ENCODE measurements around the gene GSDME. TPM values are rescaled to one million over a fixed set of nuclear protein-coding genes. Genes with fewer than 3 reads are reported as not detected.

Gene GSDME
- total RNA-seq, 1 experiment from 2014 or later, result 7.6 TPM

DNA sequence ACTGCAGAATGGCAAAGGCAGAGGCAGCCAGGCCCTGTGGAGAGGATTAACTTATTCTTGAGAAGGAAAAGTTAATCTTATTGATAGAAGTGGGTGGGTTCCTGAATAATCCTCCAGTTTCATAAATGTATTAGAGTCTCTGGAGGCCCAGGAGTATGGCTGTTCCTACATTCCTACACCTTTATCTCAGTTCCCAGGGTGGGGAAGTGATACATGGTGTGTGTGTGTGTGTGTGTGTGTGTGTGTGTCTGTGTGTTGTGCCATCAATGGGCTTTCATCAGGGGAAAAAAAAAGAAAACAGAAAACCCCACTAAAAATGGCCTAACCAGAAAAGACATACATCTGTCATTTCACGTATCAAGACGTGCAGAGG lies 22.0 kb upstream of the GSDME start (continued):
- TF ChIP-seq ZNF274 (IDR thresholded peaks at IDR 0.05; ENCODE audit: low read depth, low read length), result no peak
- TF ChIP-seq FOSL1 (IDR thresholded peaks at IDR 0.05; ENCODE audit: low read depth), result no peak
- no peak for TF ChIP-seq RAD21 (IDR thresholded peaks at IDR 0.05; ENCODE audit: low read depth)

GRCh38 chr7:24778543-24779282 lies 21.4 kb upstream of the GSDME start:
- DNase-seq (ENCODE audit: low read depth, low spot score), result no peak
- Histone ChIP-seq H3K9me2 (ENCODE audit: insufficient read depth) (no peaks in the 10 kb centered on the region), H4K20me1 (ENCODE audit: insufficient read depth) (no peaks in the 10 kb centered on the region), H3K4me3 (replicated peaks in 1 of 2; ENCODE audit: low read depth in 1 of 2, low read length in 2 of 2) (no peak overlapping the region), H2AFZ (ENCODE audit: low read depth, low read length, poor library complexity, severe bottlenecking) (no peak overlapping the region), H3K9me3 (ENCODE audit: control insufficient read depth in 1 of 2, insufficient read depth in 1 of 2, low read depth in 1 of 2, low read length in 2 of 2) (no peaks in the 10 kb centered on the region; a peak in 1 of 4 replicates), H3K9ac (ENCODE audit: low read length) (no peak overlapping the region), H3K4me2 (ENCODE audit: low read length) (no peak overlapping the region), H3K27me3 (ENCODE audit: insufficient read depth, low read length) (no peaks in the 10 kb centered on the region), H3K27ac (ENCODE audit: low read depth, low read length) (no peak overlapping the region), H3K4me1 (ENCODE audit: control insufficient read depth in 1 of 2, insufficient read depth in 2 of 2, low read length in 2 of 2) (peaks cover 6% of the 10 kb centered on the region in 2 experiments; a peak in 3 of 4 replicates), H3K36me3 (ENCODE audit: control insufficient read depth in 1 of 2, insufficient read depth in 2 of 2, low read length in 2 of 2) (no peaks in the 10 kb centered on the region), H3K79me2 (ENCODE audit: insufficient read depth, low read length) (no peaks in the 10 kb centered on the region)
- intact Hi-C loops (cut with micrococcal nuclease), result no loop called here
- RAD21 ChIA-PET (ENCODE audit: low non-redundant PET in 1 of 2, low total read pairs in 2 of 2, uncharacterized antibody in 2 of 2, unreplicated experiment in 2 of 2), result no interaction called here
- CTCF ChIA-PET, result no interaction called here
- ATAC-seq, result no peak
- POLR2A ChIA-PET, result interaction anchor here (0.7 kb wide), 1 partner anchor 126 kb away, joined by 3 read pairs; no protein-coding TSS in a partner anchor
- no TSS peak for BruUV-seq (replicated peaks)
- no peak for TF ChIP-seq CEBPB (IDR thresholded peaks at IDR 0.05; ENCODE audit: low read depth)
- no peak for TF ChIP-seq ATF3 (IDR thresholded peaks at IDR 0.05)
- no peak for TF ChIP-seq SIN3A (IDR thresholded peaks at IDR 0.05; ENCODE audit: low read depth)
- TF ChIP-seq SRF (IDR thresholded peaks at IDR 0.05; ENCODE audit: low read depth), result no peak

DNA sequence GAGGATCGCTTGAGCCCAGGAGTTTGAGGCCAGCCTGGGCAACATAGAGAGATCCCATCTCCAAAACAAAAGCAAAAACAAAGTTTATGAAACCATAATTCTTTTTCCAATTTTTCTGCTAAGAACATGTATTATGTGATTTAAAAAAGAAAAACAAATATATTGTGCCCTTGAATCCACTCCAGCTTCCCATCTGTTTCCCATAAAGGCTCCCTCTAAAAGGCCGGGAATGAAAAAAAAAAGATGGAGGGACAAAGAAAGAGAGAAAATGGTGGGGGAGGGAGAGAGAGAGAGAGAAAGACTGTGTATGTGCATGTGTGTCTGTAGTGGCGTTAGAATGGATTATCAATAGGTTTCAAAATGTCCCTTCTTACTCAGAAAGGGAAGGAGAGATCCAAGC lies 20.5 kb upstream of the GSDME start:
- no peaks in the 10 kb centered on the region for H3K9me3 ChIP-seq (ENCODE audit: control insufficient read depth in 1 of 2, insufficient read depth in 1 of 2, low read depth in 1 of 2, low read length in 2 of 2)
- no peaks in the 10 kb centered on the region for H4K20me1 ChIP-seq (ENCODE audit: insufficient read depth)
- no peak overlapping the region for H3K4me3 ChIP-seq (replicated peaks in 1 of 2; ENCODE audit: low read depth in 1 of 2, low read length in 2 of 2)
- H3K27ac ChIP-seq (ENCODE audit: low read depth, low read length), result no peak overlapping the region
- DNase-seq (ENCODE audit: low read depth, low spot score) (no peak), ATAC-seq (no peak)
- no peaks in the 10 kb centered on the region for H3K27me3 ChIP-seq (ENCODE audit: insufficient read depth, low read length)
- H2AFZ ChIP-seq (ENCODE audit: low read depth, low read length, poor library complexity, severe bottlenecking), result no peak overlapping the region
- no peak overlapping the region for H3K9ac ChIP-seq (ENCODE audit: low read length)
- no peaks in the 10 kb centered on the region for H3K79me2 ChIP-seq (ENCODE audit: insufficient read depth, low read length)
- BruUV-seq (replicated peaks), result no TSS peak
- TF ChIP-seq ATF3 (IDR thresholded peaks at IDR 0.05), result no peak
- no peak for TF ChIP-seq ZNF274 (IDR thresholded peaks at IDR 0.05; ENCODE audit: low read depth, low read length)
- TF ChIP-seq EZH2phosphoT487 (IDR thresholded peaks at IDR 0.05; ENCODE audit: borderline replicate concordance), result no peak
- TF ChIP-seq, protein P1, sequence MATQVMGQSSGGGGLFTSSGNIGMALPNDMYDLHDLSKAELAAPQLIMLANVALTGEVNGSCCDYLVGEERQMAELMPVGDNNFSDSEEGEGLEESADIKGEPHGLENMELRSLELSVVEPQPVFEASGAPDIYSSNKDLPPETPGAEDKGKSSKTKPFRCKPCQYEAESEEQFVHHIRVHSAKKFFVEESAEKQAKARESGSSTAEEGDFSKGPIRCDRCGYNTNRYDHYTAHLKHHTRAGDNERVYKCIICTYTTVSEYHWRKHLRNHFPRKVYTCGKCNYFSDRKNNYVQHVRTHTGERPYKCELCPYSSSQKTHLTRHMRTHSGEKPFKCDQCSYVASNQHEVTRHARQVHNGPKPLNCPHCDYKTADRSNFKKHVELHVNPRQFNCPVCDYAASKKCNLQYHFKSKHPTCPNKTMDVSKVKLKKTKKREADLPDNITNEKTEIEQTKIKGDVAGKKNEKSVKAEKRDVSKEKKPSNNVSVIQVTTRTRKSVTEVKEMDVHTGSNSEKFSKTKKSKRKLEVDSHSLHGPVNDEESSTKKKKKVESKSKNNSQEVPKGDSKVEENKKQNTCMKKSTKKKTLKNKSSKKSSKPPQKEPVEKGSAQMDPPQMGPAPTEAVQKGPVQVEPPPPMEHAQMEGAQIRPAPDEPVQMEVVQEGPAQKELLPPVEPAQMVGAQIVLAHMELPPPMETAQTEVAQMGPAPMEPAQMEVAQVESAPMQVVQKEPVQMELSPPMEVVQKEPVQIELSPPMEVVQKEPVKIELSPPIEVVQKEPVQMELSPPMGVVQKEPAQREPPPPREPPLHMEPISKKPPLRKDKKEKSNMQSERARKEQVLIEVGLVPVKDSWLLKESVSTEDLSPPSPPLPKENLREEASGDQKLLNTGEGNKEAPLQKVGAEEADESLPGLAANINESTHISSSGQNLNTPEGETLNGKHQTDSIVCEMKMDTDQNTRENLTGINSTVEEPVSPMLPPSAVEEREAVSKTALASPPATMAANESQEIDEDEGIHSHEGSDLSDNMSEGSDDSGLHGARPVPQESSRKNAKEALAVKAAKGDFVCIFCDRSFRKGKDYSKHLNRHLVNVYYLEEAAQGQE (IDR thresholded peaks at IDR 0.05; ENCODE audit: low read depth), result no peak
- TF ChIP-seq YY1 (IDR thresholded peaks at IDR 0.05; ENCODE audit: extremely low read depth, insufficient replicate concordance, low read depth, low read length), result no peak
- TF ChIP-seq POLR2AphosphoS5 (IDR thresholded peaks at IDR 0.05; ENCODE audit: low read depth, low read length), result no peak
- TF ChIP-seq POLR2A (IDR thresholded peaks at IDR 0.05; ENCODE audit: borderline replicate concordance, extremely low read depth, insufficient read depth, insufficient read length), result no peak
- no peak for TF ChIP-seq CEBPB (IDR thresholded peaks at IDR 0.05; ENCODE audit: low read depth)
- ChIA-PET RAD21 (ENCODE audit: low non-redundant PET in 1 of 2, low total read pairs in 2 of 2, uncharacterized antibody in 2 of 2, unreplicated experiment in 2 of 2) (no interaction called here), POLR2A (no interaction called here), CTCF (no interaction called here)
- H3K9me2 ChIP-seq (ENCODE audit: insufficient read depth), result no peaks in the 10 kb centered on the region
- intact Hi-C loops (cut with micrococcal nuclease), result no loop called here
- H3K36me3 ChIP-seq (ENCODE audit: control insufficient read depth in 1 of 2, insufficient read depth in 2 of 2, low read length in 2 of 2), result no peaks in the 10 kb centered on the region
- no peak overlapping the region for H3K4me2 ChIP-seq (ENCODE audit: low read length)
- H3K4me1 ChIP-seq (ENCODE audit: control insufficient read depth in 1 of 2, insufficient read depth in 2 of 2, low read length in 2 of 2), result peaks cover 6% of the 10 kb centered on the region in 2 experiments; a peak in 3 of 4 replicates
